Smooth muscle cell (in vitro differentiated cells): Measurements from ENCODE around the gene BCR. TPM values are rescaled to one million over a fixed set of nuclear protein-coding genes. Genes with fewer than 3 reads are reported as not detected.

Experiments
- DNase-seq: peaks from one replicate; lab custom pipeline; 2025; ENCODE audit not compliant: unreplicated experiment; lab: John Stamatoyannopoulos, UW
- H2AFZ ChIP-seq: fragments of 200-600 bp; sonication (generic); 2 replicates; pipeline ENCODE4 v1.6.0; 2016; ENCODE audit warnings: antibody characterized with exemption, low read depth, mild to moderate bottlenecking
- H3F3A ChIP-seq: fragments of 200-600 bp; sonication (generic); 2 replicates; pipeline ENCODE4 v1.6.0; 2017; ENCODE audit warnings: antibody characterized with exemption, low read depth
- H3K27ac ChIP-seq: fragments of 200-600 bp; sonication (generic); 2 replicates; pipeline ENCODE4 v1.5.1; 2016; ENCODE audit warnings: low read depth, mild to moderate bottlenecking
- H3K27me3 ChIP-seq: fragments of 200-600 bp; sonication (generic); 2 replicates; pipeline ENCODE4 v1.6.1; 2016; ENCODE audit warnings: low read depth, mild to moderate bottlenecking
- H3K36me3 ChIP-seq: fragments of 200-600 bp; sonication (generic); 2 replicates; pipeline ENCODE4 v1.5.1; 2016; ENCODE audit warnings: low read depth
- H3K4me1 ChIP-seq: fragments of 200-600 bp; sonication (generic); 2 replicates; pipeline ENCODE4 v1.5.1; 2016; ENCODE audit warnings: low read depth
- H3K4me2 ChIP-seq: fragments of 200-600 bp; sonication (generic); 2 replicates; pipeline ENCODE4 v1.6.0; 2016; ENCODE audit warnings: mild to moderate bottlenecking
- H3K4me3 ChIP-seq: fragments of 200-600 bp; sonication (generic); 2 replicates; pipeline ENCODE4 v1.5.1; 2016; ENCODE audit warnings: mild to moderate bottlenecking
- H3K79me2 ChIP-seq: fragments of 200-600 bp; sonication (generic); 2 replicates; pipeline ENCODE4 v1.6.0; 2016; ENCODE audit warnings: low read depth, mild to moderate bottlenecking
- H3K9ac ChIP-seq: fragments of 200-600 bp; sonication (generic); 2 replicates; pipeline ENCODE4 v1.6.0; 2016; ENCODE audit warnings: low read depth
- H3K9me3 ChIP-seq: fragments of 200-600 bp; sonication (generic); replicated peaks from 2 replicates; pipeline ENCODE4 v1.5.1; 2016; ENCODE audit warnings: low read depth
- H4K20me1 ChIP-seq: fragments of 200-600 bp; sonication (generic); 2 replicates; pipeline ENCODE4 v1.6.0; 2016; ENCODE audit warnings: low read depth
- WGBS: methylation state at CpG from one replicate; pipeline ENCODE4 v1.1.7; 2016; ENCODE audit warnings: low lambda C conversion rate; 5-methylcytosine and 5-hydroxymethylcytosine counted together
- polyA plus RNA-seq: library from polyadenylated mRNA; unstranded; fragments of >200 nt; fragmentation: Nextera tagmentation; extraction: Ambion mirVana; gene quantifications from 2 replicates; pipeline ENCODE4 v1.2.1, GENCODE V29; 2016
- total RNA-seq: library from RNA; depleted of rRNA; stranded (reverse); fragments of >200 nt; gene quantifications from 2 replicates; pipeline ENCODE4 v1.2.3, GENCODE V29; 2014
- TF ChIP-seq, protein P1 (sequence below): fragments of 200-600 bp; sonication (generic); IDR thresholded peaks from 2 replicates; pipeline ENCODE4 v1.5.1; 2017; ENCODE audit warnings: borderline replicate concordance, mild to moderate bottlenecking, antibody characterized with exemption; ENCODE audit not compliant: insufficient read depth, poor library complexity, severe bottlenecking

Gene BCR
- total and polyA plus RNA-seq, 2 experiments from 2014 or later = 11.1 to 13.4 TPM

DNA sequence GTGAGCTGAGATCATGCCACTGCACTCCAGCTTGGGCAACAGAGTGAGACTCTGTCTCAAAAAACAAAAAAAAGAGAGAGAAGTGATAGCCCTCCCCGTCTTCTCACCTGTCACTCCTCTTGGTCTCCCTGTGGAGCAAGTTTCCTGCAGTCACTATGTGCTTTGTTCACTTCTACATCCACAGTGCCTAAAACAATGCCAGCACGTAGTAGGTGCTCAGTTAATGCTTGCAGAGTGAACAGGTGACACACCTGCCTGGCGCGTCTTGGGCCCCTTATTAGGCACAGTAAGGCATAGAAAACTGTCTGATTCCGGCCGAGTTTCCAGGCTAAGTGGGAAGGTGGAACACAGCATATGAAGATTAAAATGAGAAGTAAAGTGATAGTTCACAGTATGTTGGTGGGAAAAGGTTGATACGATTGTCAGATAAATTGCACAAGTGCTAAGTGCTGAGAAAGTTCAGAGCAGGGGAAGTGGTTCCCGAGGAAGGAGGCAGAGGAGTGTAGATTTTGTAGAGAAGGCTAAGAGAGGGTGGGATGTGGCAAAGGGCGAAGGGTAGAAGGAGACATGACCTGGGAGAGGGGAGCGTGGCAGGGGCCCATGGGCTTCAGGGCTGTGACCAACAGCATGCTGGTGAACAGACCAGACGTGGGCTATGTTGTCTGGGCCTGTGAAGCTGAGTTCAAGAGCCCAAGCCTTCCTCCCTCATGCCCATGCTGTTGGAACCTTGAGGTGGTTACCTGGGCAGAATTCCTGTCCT, 41.9 kb downstream of the BCR start:
- peaks cover 100% of the 10 kb centered on the region for H4K20me1 ChIP-seq
- H2AFZ ChIP-seq = no peak overlapping the region
- TF ChIP-seq, protein P1, sequence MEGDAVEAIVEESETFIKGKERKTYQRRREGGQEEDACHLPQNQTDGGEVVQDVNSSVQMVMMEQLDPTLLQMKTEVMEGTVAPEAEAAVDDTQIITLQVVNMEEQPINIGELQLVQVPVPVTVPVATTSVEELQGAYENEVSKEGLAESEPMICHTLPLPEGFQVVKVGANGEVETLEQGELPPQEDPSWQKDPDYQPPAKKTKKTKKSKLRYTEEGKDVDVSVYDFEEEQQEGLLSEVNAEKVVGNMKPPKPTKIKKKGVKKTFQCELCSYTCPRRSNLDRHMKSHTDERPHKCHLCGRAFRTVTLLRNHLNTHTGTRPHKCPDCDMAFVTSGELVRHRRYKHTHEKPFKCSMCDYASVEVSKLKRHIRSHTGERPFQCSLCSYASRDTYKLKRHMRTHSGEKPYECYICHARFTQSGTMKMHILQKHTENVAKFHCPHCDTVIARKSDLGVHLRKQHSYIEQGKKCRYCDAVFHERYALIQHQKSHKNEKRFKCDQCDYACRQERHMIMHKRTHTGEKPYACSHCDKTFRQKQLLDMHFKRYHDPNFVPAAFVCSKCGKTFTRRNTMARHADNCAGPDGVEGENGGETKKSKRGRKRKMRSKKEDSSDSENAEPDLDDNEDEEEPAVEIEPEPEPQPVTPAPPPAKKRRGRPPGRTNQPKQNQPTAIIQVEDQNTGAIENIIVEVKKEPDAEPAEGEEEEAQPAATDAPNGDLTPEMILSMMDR = no peak
- no peak overlapping the region for H3K4me3 ChIP-seq
- no peaks in the 10 kb centered on the region for H3K36me3 ChIP-seq
- H3K4me1 ChIP-seq = peaks cover 30% of the 10 kb centered on the region
- no peak overlapping the region for H3K27ac ChIP-seq
- no peaks in the 10 kb centered on the region for H3F3A ChIP-seq
- H3K27me3 ChIP-seq = no peaks in the 10 kb centered on the region
- H3K4me2 ChIP-seq = no peak overlapping the region
- DNase-seq = no peak
- no peak overlapping the region for H3K9ac ChIP-seq
- 92% methylated on average over 11 of the region's 11 CpGs for WGBS
- no peaks in the 10 kb centered on the region for H3K9me3 ChIP-seq
- H3K79me2 ChIP-seq = peaks cover 52% of the 10 kb centered on the region

GRCh38 chr22:23222793-23223568, 42.7 kb downstream of the BCR start:
- Histone ChIP-seq H2AFZ (no peak overlapping the region), H3K4me3 (no peak overlapping the region), H3F3A (no peaks in the 10 kb centered on the region), H3K9me3 (peaks cover 1% of the 10 kb centered on the region), H3K4me1 (peaks cover 30% of the 10 kb centered on the region), H3K36me3 (no peaks in the 10 kb centered on the region), H3K79me2 (peaks cover 56% of the 10 kb centered on the region), H4K20me1 (peaks cover 100% of the 10 kb centered on the region), H3K27me3 (no peaks in the 10 kb centered on the region), H3K27ac (no peak overlapping the region), H3K4me2 (no peak overlapping the region), H3K9ac (no peak overlapping the region)
- TF ChIP-seq, protein P1 = no peak
- DNase-seq = no peak
- 85% methylated on average over 4 of the region's 4 CpGs for WGBS

- Histone ChIP-seq H3K27ac (no peak overlapping the region), H3K27me3 (no peaks in the 10 kb centered on the region), H4K20me1 (peaks cover 98% of the 10 kb centered on the region), H3F3A (no peaks in the 10 kb centered on the region), H3K9me3 (peaks cover 8% of the 10 kb centered on the region), H3K79me2 (peaks cover 58% of the 10 kb centered on the region), H3K9ac (no peak overlapping the region), H3K4me2 (no peak overlapping the region), H3K4me1 (peaks cover 22% of the 10 kb centered on the region), H3K36me3 (peaks cover under 1% of the 10 kb centered on the region), H3K4me3 (no peak overlapping the region), H2AFZ (no peak overlapping the region)
- 88% methylated on average over 12 of the region's 12 CpGs for WGBS
- TF ChIP-seq, protein P1 = no peak
- DNase-seq = no peak
These were observed 43.4 kb downstream of the BCR start for GRCh38 chr22:23223569-23224317.
